ENCODE measurements around the gene MYL12B.

DNA sequence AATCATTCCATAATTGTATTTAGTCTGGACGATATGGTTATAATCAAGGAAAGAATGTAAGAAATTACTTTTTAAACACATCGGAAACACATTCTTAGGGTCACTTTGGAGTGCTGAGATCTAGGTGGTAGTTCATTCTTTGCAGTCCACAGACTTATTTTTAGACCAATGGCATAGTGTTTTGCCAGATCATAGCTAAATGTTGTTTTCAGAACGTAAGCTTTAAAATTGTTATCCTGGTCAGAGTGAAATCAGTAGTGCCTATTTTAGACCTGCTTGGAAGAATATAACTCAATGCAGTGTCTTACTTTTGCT is 10.0 kb upstream of the MYL12B start:
- TF ChIP-seq CTCF (IDR thresholded peaks at IDR 0.05; ENCODE audit: insufficient read depth, low read depth, low read length) (no peak), EZH2 (IDR thresholded peaks at IDR 0.05; ENCODE audit: insufficient read depth, low read length) (no peak)

Measured in astrocyte (in vitro differentiated cells and primary cell).